ENCODE results near the gene DOK7. TPM values are rescaled to one million over a fixed set of nuclear protein-coding genes. Genes with fewer than 3 reads are reported as not detected.

DOK7 gene
- total RNA-seq, 4 donors from 2014 or later = 0.53 to 5.7 (median 4.1) TPM; not detected in 1

GRCh38 chr4:3513807-3514206 is 50.7 kb downstream of the DOK7 start:
- no peak for TF ChIP-seq POLR2A (IDR thresholded peaks at IDR 0.05)
- no peak for TF ChIP-seq CTCF (IDR thresholded peaks at IDR 0.05)
- Histone ChIP-seq H3K36me3 (peaks cover 0 to 88% (median 0%) of the 10 kb centered on the region in 3 donors), H3K9me3 (no peaks in the 10 kb centered on the region), H3K27ac (no peak overlapping the region), H3K4me1 (no peaks in the 10 kb centered on the region), H3K4me3 (no peak overlapping the region), H3K27me3 (no peaks in the 10 kb centered on the region)
- no peak for DNase-seq

DNA sequence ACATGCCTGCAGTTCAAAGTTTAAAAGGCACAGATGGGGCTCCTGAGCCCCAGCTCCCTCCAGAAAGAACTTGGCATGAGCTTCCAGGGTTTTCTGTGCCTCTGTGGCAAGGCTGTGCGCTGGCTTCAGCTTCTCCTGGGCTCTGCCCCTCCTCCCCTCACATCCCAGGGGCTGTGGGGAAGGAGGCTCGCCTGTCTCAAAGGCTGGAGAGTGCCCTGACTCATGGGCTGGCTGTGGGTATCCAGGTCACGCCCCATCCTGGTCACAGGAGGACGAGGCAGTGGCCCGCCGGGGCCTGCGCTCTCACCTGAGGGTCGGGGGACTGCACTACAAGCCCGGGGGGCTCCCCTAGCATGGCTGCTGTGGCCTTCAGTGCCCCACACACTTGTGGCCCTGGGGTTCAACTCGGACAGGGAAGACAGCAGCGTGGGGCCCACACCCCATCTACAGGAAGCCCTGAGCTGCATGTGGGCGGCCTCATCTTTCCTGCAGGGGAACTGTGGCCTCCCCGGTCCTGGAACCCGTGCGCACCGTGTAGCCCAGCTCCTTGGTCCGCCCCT is 51.2 kb downstream of the DOK7 start:
- H3K4me1 ChIP-seq = no peaks in the 10 kb centered on the region
- no peaks in the 10 kb centered on the region for H3K27me3 ChIP-seq
- no peaks in the 10 kb centered on the region for H3K9me3 ChIP-seq
- no peak overlapping the region for H3K4me3 ChIP-seq
- TF ChIP-seq CTCF (IDR thresholded peaks at IDR 0.05) = no peak
- no peak for TF ChIP-seq POLR2A (IDR thresholded peaks at IDR 0.05)
- DNase-seq = no peak
- H3K27ac ChIP-seq = no peak overlapping the region
- H3K36me3 ChIP-seq = peaks cover 0 to 91% (median 0%) of the 10 kb centered on the region in 3 donors

DNA sequence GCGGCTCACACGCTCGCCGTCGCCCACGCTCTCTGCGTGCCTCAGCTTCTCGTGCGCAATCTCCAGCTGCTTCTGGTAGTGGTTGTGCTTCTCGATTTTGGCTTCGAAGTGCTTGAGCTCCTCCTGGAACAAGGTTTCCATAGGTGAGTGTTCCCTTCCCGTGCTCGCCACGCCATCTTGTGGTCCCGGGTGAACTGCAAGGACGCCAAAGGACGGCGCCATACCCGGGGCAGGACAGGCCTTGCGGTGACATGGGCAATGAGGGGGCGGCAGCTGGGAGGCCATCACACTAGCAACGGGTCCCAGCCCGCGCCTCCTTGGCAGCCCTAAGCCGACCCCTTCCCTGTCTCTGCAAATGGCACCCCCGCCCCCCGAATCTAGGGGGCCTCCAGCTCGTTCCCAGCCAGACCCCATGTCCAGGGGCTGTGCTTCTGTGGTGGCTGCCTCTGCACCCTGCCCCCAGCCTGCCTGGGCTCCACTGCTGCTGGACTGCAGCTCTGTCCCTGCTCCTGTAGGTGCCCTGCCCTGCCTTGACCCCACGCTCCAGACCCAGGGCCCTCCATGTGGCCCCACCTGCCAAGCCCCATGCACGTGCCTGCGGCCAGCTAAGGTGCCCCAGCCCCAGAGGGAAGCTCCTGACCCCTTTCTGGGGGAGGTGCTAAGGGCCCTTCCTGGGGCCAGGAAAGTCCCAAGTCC is 51.8 kb downstream of the DOK7 start:
- no peaks in the 10 kb centered on the region for H3K9me3 ChIP-seq
- no peak overlapping the region for H3K4me3 ChIP-seq
- no peak overlapping the region for H3K27ac ChIP-seq
- H3K4me1 ChIP-seq = no peaks in the 10 kb centered on the region
- H3K36me3 ChIP-seq = peaks cover 0 to 92% (median 0%) of the 10 kb centered on the region in 3 donors
- no peaks in the 10 kb centered on the region for H3K27me3 ChIP-seq
- no peak for DNase-seq
- no peak for TF ChIP-seq POLR2A (IDR thresholded peaks at IDR 0.05)
- TF ChIP-seq CTCF (IDR thresholded peaks at IDR 0.05) = peak in 1 of 6 experiments; percentile 4

GRCh38 chr4:3515646-3516045 is 52.5 kb downstream of the DOK7 start:
- no peak overlapping the region for H3K27ac ChIP-seq

DNA sequence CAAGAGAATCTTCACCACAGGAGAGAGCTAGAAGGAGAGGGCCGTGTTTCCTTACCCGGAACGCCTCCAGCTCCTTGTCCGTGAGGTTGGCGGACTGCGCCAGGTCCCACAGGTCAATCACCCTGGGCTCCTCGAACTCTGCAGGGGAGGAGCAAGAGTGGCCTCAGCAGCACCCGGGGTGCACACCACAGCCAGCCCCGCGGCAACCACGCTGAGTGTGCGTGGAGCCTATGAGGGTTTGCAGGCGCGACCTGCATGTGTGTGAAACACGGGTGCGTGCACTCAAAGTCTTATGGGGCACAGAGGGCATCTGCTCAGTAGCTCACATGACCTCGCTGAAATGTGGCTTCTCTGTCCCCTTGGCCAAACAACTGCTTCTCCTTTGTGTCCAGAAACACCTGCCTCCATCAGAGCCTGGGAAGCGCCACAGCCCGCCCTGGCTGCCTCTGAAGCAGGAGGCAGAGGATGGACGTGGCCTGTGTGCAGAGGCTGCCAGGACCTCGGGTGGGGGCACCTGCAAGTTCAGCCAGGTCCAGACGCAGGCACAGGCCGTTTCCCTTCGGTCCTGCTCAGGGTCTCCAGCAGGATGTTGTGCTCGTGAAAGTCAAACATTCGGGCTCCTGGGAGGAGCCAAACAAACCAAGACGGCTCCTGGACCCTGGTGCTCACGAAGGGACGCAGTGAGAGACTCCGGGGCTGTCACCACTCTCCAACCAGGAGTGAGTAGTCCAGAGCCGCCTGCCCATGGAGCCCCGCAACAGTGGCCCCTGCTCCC is 53.1 kb downstream of the DOK7 start:
- Histone ChIP-seq H3K27me3 (no peaks in the 10 kb centered on the region), H3K9me3 (no peaks in the 10 kb centered on the region), H3K36me3 (peaks cover 0 to 94% (median 0%) of the 10 kb centered on the region in 3 donors), H3K27ac (no peak overlapping the region), H3K4me3 (no peak overlapping the region), H3K4me1 (no peaks in the 10 kb centered on the region)
- DNase-seq = no peak
- TF ChIP-seq POLR2A (IDR thresholded peaks at IDR 0.05) = no peak
- TF ChIP-seq CTCF (IDR thresholded peaks at IDR 0.05) = no peak

More at GRCh38 chr4:3515646-3516045, 52.5 kb downstream of the DOK7 start:
- no peaks in the 10 kb centered on the region for H3K27me3 ChIP-seq
- no peak for TF ChIP-seq POLR2A (IDR thresholded peaks at IDR 0.05)
- TF ChIP-seq CTCF (IDR thresholded peaks at IDR 0.05) = no peak
- H3K4me3 ChIP-seq = no peak overlapping the region
- no peaks in the 10 kb centered on the region for H3K9me3 ChIP-seq
- no peaks in the 10 kb centered on the region for H3K4me1 ChIP-seq
- peaks cover 0 to 92% (median 0%) of the 10 kb centered on the region in 3 donors for H3K36me3 ChIP-seq
- DNase-seq = no peak

Measured in Peyer's patch (tissue), 4 donors.